Chondrocyte (in vitro differentiated cells): ENCODE data around the gene EIF4G3. TPM values are rescaled to one million over a fixed set of nuclear protein-coding genes. Genes with fewer than 3 reads are reported as not detected.

Experiments used
- DNase-seq: peaks from one replicate; pipeline ENCODE4 v3.0.0; 2021; ENCODE audit warnings: mixed read lengths, low spot score
- H3K27ac Mint-ChIP-seq: one replicate; pipeline ENCODE4 v1.8.0; 2021; ENCODE audit warnings: mild to moderate bottlenecking, moderate library complexity, mixed read lengths; ENCODE audit not compliant: unreplicated experiment
- H3K27me3 Mint-ChIP-seq: 2 replicates; pipeline ENCODE4 v1.8.0; 2021; ENCODE audit warnings: low read depth, mixed read lengths
- H3K36me3 Mint-ChIP-seq: 2 replicates; pipeline ENCODE4 v1.8.0; 2021; ENCODE audit warnings: low read depth, mixed read lengths
- H3K4me1 Mint-ChIP-seq: 2 replicates; pipeline ENCODE4 v1.8.0; 2021; ENCODE audit warnings: low read depth, mild to moderate bottlenecking, mixed read lengths
- H3K4me3 Mint-ChIP-seq: one replicate; pipeline ENCODE4 v1.8.0; 2021; ENCODE audit warnings: mild to moderate bottlenecking, moderate library complexity, mixed read lengths; ENCODE audit not compliant: unreplicated experiment
- H3K9me3 Mint-ChIP-seq: 2 replicates; pipeline ENCODE4 v1.8.0; 2021; ENCODE audit warnings: low read depth, mixed read lengths
- CTCF ChIP-seq: fragments of 200-600 bp; sonication (generic); IDR thresholded peaks from 2 replicates; pipeline ENCODE4 v1.5.0; 2021; ENCODE audit warnings: antibody characterized with exemption, mild to moderate bottlenecking, moderate library complexity
- total RNA-seq: library from RNA; stranded (reverse); gene quantifications from 3 replicates; pipeline ENCODE4 v1.2.1, GENCODE V29; 2021

Gene EIF4G3
- total RNA-seq, 1 donor from 2014 or later = 56.6 TPM

GRCh38 chr1:21021311-21021710 lies 155.4 kb downstream of the EIF4G3 start:
- no peak for TF ChIP-seq CTCF
- Mint-ChIP-seq H3K4me3 (no peak overlapping the region), H3K4me1 (peaks cover 39% of the 10 kb centered on the region), H3K9me3 (no peaks in the 10 kb centered on the region), H3K27ac (peak overlapping the region; percentile 82), H3K27me3 (no peaks in the 10 kb centered on the region), H3K36me3 (no peaks in the 10 kb centered on the region)
- DNase-seq = no peak

- Mint-ChIP-seq H3K4me3 (no peak overlapping the region), H3K9me3 (peaks cover under 1% of the 10 kb centered on the region), H3K4me1 (peaks cover 39% of the 10 kb centered on the region), H3K27me3 (no peaks in the 10 kb centered on the region), H3K36me3 (peaks cover 1% of the 10 kb centered on the region), H3K27ac (no peak overlapping the region)
- DNase-seq = no peak
- no peak for TF ChIP-seq CTCF
Observed at GRCh38 chr1:21020151-21020550, 156.5 kb downstream of the EIF4G3 start.

GRCh38 chr1:21018673-21019072 lies 158.0 kb downstream of the EIF4G3 start:
- Mint-ChIP-seq H3K4me1 (peaks cover 39% of the 10 kb centered on the region), H3K4me3 (no peak overlapping the region), H3K27me3 (no peaks in the 10 kb centered on the region), H3K36me3 (peaks cover 1% of the 10 kb centered on the region), H3K9me3 (peaks cover 3% of the 10 kb centered on the region), H3K27ac (no peak overlapping the region)
- no peak for DNase-seq
- no peak for TF ChIP-seq CTCF

- no peaks in the 10 kb centered on the region for H3K27me3 Mint-ChIP-seq
- TF ChIP-seq CTCF = no peak
- H3K4me1 Mint-ChIP-seq = peaks cover 27% of the 10 kb centered on the region
- no peak for DNase-seq
- H3K36me3 Mint-ChIP-seq = peaks cover 1% of the 10 kb centered on the region
- peak overlapping the region; percentile 62 for H3K27ac Mint-ChIP-seq
- H3K9me3 Mint-ChIP-seq = peaks cover 3% of the 10 kb centered on the region
- H3K4me3 Mint-ChIP-seq = no peak overlapping the region
Observed at GRCh38 chr1:21013510-21013909, 163.2 kb downstream of the EIF4G3 start.

GRCh38 chr1:21012937-21013336 lies 163.8 kb downstream of the EIF4G3 start:
- H3K36me3 Mint-ChIP-seq = peaks cover 1% of the 10 kb centered on the region
- H3K4me1 Mint-ChIP-seq = peaks cover 26% of the 10 kb centered on the region
- peaks cover 3% of the 10 kb centered on the region for H3K9me3 Mint-ChIP-seq
- H3K4me3 Mint-ChIP-seq = no peak overlapping the region
- H3K27ac Mint-ChIP-seq = peak overlapping the region; percentile 70
- DNase-seq = no peak
- TF ChIP-seq CTCF = no peak
- no peaks in the 10 kb centered on the region for H3K27me3 Mint-ChIP-seq
